Mesodermal cell (in vitro differentiated cells): ENCODE measurements around the gene C17orf67.
"Not testable (repeated sequence)": the region's sequence is repeated elsewhere in the genome, so short reads cannot be mapped to it uniquely, and the experiment has no call there.

Source experiments
- H3K27ac ChIP-seq: 2 replicates; pipeline ENCODE4 v1.7.0; 2013; ENCODE audit warnings: mild to moderate bottlenecking, low read depth, low read length, moderate library complexity; ENCODE audit not compliant: severe bottlenecking
- H3K36me3 ChIP-seq: 2 replicates; pipeline ENCODE4 v1.7.1; 2013; ENCODE audit warnings: mild to moderate bottlenecking, low read length, moderate library complexity; ENCODE audit not compliant: control insufficient read depth, insufficient read depth
- H3K4me1 ChIP-seq: one replicate; pipeline ENCODE4 v1.7.1; 2013; ENCODE audit warnings: mild to moderate bottlenecking, low read length; ENCODE audit not compliant: insufficient read depth, control insufficient read depth, poor library complexity, severe bottlenecking
- H3K4me3 ChIP-seq: 2 replicates; pipeline ENCODE4 v1.7.0; 2013; ENCODE audit warnings: low read length, control low read depth, mild to moderate bottlenecking; ENCODE audit not compliant: insufficient read depth, poor library complexity, severe bottlenecking; ENCODE audit errors: extremely low read depth
- H3K9me3 ChIP-seq: 2 replicates; pipeline ENCODE4 v1.7.1; 2013; ENCODE audit warnings: mild to moderate bottlenecking, low read length, moderate library complexity; ENCODE audit not compliant: control insufficient read depth
- WGBS, 2 experiments: methylation state at CpG; one replicate each; pipeline ENCODE4 v1.1.5; 2013; ENCODE audit warnings: missing lambda C conversion rate in 2 of 2; ENCODE audit not compliant: insufficient coverage in 2 of 2; 5-methylcytosine and 5-hydroxymethylcytosine counted together

The C17orf67 gene

GRCh38 chr17:56757611-56758010 lies 76.1 kb downstream of the C17orf67 start:
- Histone ChIP-seq H3K9me3 (peaks cover 12% of the 10 kb centered on the region), H3K4me1 (peaks cover 27% of the 10 kb centered on the region)
- WGBS, 2 experiments: 97 to 100% methylated on average over 4 to 5 of the region's 7 CpGs
- not testable (repeated sequence) for H3K4me3 ChIP-seq, H3K36me3 ChIP-seq, H3K27ac ChIP-seq

DNA sequence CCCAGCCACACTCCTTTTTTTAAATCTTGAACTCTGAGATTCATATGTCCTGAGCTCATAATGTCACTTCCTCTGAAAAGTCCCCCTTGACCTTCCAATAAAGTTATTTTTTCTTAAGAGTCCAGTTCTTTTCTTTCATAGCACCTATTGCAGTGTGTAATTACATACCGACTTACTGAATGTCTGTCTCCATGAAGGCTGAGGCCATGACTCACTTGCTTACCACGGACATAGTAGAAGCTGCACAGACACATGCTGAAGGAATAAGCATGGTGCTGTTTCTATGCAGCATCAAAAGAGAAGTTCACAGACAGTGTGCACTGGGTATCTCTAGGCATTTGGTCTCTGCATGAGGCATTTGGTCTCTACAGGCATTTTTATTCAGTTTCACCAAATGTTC lies 77.2 kb downstream of the C17orf67 start:
- Histone ChIP-seq H3K27ac (peak overlapping the region; percentile 59), H3K36me3 (no peaks in the 10 kb centered on the region)
- 75 to 83% methylated on average over 2 of the region's 2 CpGs for WGBS, 2 experiments

GRCh38 chr17:56755310-56755709 lies 78.4 kb downstream of the C17orf67 start:
- Histone ChIP-seq H3K4me3 (no peak overlapping the region), H3K4me1 (peaks cover 50% of the 10 kb centered on the region), H3K9me3 (peaks cover 6% of the 10 kb centered on the region), H3K36me3 (no peaks in the 10 kb centered on the region), H3K27ac (peak overlapping the region; percentile 30)
- 95 to 100% methylated on average over 4 of the region's 5 CpGs for WGBS, 2 experiments

More for the DNA sequence above, 77.2 kb downstream of the C17orf67 start:
- no peak overlapping the region for H3K4me3 ChIP-seq
- H3K9me3 ChIP-seq: peaks cover 6% of the 10 kb centered on the region
- H3K4me1 ChIP-seq: peaks cover 38% of the 10 kb centered on the region

- peaks cover 57% of the 10 kb centered on the region for H3K4me1 ChIP-seq
- H3K36me3 ChIP-seq: no peaks in the 10 kb centered on the region
- peaks cover 6% of the 10 kb centered on the region for H3K9me3 ChIP-seq
- peak overlapping the region; percentile 94 for H3K27ac ChIP-seq
- H3K4me3 ChIP-seq: no peak overlapping the region
- WGBS, 2 experiments: 43 to 62% methylated on average over 5 to 7 of the region's 8 CpGs
Measured at GRCh38 chr17:56754523-56755208, 79.1 kb downstream of the C17orf67 start.

DNA sequence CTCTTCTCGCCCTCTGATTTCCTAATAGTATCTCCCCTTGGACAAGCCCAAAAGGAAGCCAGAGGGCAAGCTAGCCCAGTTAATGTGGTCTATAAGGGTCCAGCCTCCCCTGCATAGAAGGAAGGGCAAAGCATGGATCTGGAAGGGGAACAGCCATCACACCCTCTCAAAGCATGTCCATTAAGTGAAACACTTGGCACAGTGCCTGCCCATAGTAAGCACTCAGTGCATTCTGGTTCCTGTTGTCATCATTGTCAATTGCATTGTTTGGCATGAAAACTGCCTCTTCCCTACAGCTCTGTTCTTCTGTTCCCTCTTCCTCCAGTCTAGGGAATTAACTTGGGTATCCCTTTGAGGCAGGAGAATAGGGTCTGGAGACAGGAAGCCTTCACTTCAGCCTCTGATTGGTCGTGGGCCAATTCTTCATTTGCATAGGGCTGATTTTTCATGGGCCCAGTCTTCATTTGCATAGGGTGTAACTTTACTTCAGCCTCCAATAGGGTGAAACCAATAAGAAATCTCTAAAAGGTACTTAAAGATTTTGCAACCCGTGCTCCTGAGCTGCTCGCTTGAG lies 81.4 kb downstream of the C17orf67 start:
- Histone ChIP-seq H3K9me3 (peaks cover 6% of the 10 kb centered on the region), H3K4me1 (peaks cover 57% of the 10 kb centered on the region), H3K36me3 (no peaks in the 10 kb centered on the region), H3K4me3 (no peak overlapping the region), H3K27ac (no peak overlapping the region)
- WGBS, 2 experiments: 77 to 78% methylated on average over 3 of the region's 4 CpGs

DNA sequence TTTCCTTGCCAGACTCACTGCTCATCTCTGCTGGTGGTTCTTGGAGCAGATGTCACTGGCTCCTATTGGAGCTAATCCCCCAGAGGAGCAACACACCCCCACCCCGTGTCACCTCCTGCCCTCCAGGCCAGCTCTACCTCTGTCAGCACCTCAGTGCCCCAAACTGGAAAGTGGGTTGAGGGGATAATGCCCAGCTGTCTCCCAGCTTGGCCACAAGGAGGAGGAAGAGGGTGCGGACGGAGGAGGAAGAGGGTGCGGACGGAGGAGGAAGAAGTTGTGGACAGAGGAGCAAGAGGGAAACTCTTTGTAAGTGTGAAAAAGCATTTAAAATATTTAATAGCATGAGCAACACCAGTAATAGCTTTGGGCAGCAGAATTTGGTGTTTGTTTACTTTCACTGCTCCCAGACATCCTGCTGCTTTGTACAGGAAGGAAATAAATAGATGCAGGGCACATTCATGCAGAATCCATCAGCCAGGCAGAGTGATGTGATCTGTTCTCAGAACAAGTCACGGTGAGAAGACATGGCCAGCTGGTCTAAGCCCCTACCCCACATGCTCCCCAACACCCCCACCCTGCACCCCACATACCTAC lies 82.5 kb downstream of the C17orf67 start:
- 89 to 90% methylated on average over 2 to 3 of the region's 6 CpGs for WGBS, 2 experiments
- Histone ChIP-seq H3K4me3 (no peak overlapping the region), H3K36me3 (no peaks in the 10 kb centered on the region), H3K4me1 (peaks cover 49% of the 10 kb centered on the region), H3K9me3 (peaks cover 6% of the 10 kb centered on the region), H3K27ac (no peak overlapping the region)

- H3K36me3 ChIP-seq: no peaks in the 10 kb centered on the region
- H3K4me1 ChIP-seq: peaks cover 4% of the 10 kb centered on the region
- no peaks in the 10 kb centered on the region for H3K9me3 ChIP-seq
- H3K27ac ChIP-seq: no peak overlapping the region
- WGBS, 2 experiments: 93 to 97% methylated on average over 7 of the region's 7 CpGs
- no peak overlapping the region for H3K4me3 ChIP-seq
Measured at GRCh38 chr17:56744721-56745120, 89.0 kb downstream of the C17orf67 start.

GRCh38 chr17:56742601-56743000 lies 91.1 kb downstream of the C17orf67 start:
- 94 to 100% methylated on average over 1 to 2 of the region's 4 CpGs for WGBS, 2 experiments
- H3K36me3 ChIP-seq: no peaks in the 10 kb centered on the region
- H3K27ac ChIP-seq: no peak overlapping the region
- no peak overlapping the region for H3K4me3 ChIP-seq
- no peaks in the 10 kb centered on the region for H3K9me3 ChIP-seq
- peaks cover 3% of the 10 kb centered on the region for H3K4me1 ChIP-seq
